ENCODE results near the gene NHERF1. TPM values are rescaled to one million over a fixed set of nuclear protein-coding genes. Genes with fewer than 3 reads are reported as not detected.

NHERF1 gene
- total and polyA plus RNA-seq, 2 donors from 2014 or later: 71.3 to 448 TPM

DNA sequence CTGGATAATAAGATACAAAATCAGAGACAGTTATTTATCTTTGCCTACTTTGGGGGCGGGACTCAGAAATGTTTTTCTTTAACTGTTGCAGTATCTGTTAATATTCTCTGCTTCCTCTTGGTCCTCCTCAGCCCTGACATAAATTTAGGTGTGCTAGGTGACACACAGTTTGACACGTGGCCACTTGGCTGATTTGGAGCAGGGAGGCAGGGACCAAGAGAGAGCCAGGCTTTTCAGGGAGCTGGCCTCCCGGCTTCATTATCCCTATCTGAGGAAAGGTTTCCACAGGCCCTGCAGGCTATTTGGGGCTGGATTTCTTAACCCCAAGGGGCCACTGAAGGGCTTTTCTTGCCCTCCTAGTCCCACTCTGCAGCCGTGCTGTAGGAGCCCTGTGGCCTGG is 47.8 kb downstream of the NHERF1 start:
- Histone ChIP-seq H3K27ac (ENCODE audit: low read depth in 2 of 2, low read length in 2 of 2) (no peak overlapping the region), H3K4me1 (ENCODE audit: control insufficient read depth in 2 of 3, insufficient read depth in 2 of 3, low read depth in 1 of 3, low read length in 3 of 3) (no peaks in the 10 kb centered on the region), H3K4me3 (ENCODE audit: low read length in 3 of 3) (no peak overlapping the region), H3K9me3 (ENCODE audit: control insufficient read depth in 2 of 3, insufficient read depth in 1 of 3, low read length in 3 of 3) (no peaks in the 10 kb centered on the region), H3K9ac (ENCODE audit: low read length in 3 of 3) (no peak overlapping the region), H3K27me3 (ENCODE audit: control insufficient read depth, insufficient read depth, low read length) (no peaks in the 10 kb centered on the region), H3K36me3 (ENCODE audit: control insufficient read depth in 2 of 3, insufficient read depth in 3 of 3, low read length in 3 of 3) (peaks cover 0 to 13% (median 12%) of the 10 kb centered on the region in 3 donors)
- no peak for TF ChIP-seq CTCF (IDR thresholded peaks at IDR 0.05; ENCODE audit: borderline replicate concordance, extremely low read depth, insufficient read depth)
- intact Hi-C loops (cut with DNase I): no loop called here
- FAIRE-seq (no peak), DNase-seq (no peak)

GRCh38 chr17:74796866-74797265 is 48.4 kb downstream of the NHERF1 start:
- Histone ChIP-seq H3K9ac (ENCODE audit: low read length in 3 of 3) (no peak overlapping the region), H3K4me3 (ENCODE audit: low read length in 3 of 3) (no peak overlapping the region), H3K36me3 (ENCODE audit: control insufficient read depth in 2 of 3, insufficient read depth in 3 of 3, low read length in 3 of 3) (peaks cover 0 to 13% (median 12%) of the 10 kb centered on the region in 3 donors), H3K9me3 (ENCODE audit: control insufficient read depth in 2 of 3, insufficient read depth in 1 of 3, low read length in 3 of 3) (no peaks in the 10 kb centered on the region), H3K27ac (ENCODE audit: low read depth in 2 of 2, low read length in 2 of 2) (no peak overlapping the region), H3K27me3 (ENCODE audit: control insufficient read depth, insufficient read depth, low read length) (no peaks in the 10 kb centered on the region), H3K4me1 (ENCODE audit: control insufficient read depth in 2 of 3, insufficient read depth in 2 of 3, low read depth in 1 of 3, low read length in 3 of 3) (no peaks in the 10 kb centered on the region)
- TF ChIP-seq CTCF (IDR thresholded peaks at IDR 0.05; ENCODE audit: borderline replicate concordance, extremely low read depth, insufficient read depth): no peak
- intact Hi-C loops (cut with DNase I): no loop called here
- FAIRE-seq (no peak), DNase-seq (no peak)

- H3K27ac ChIP-seq (ENCODE audit: low read depth in 2 of 2, low read length in 2 of 2): no peak overlapping the region
- no peak overlapping the region for H3K9ac ChIP-seq (ENCODE audit: low read length in 3 of 3)
- no peak for DNase-seq
- no peaks in the 10 kb centered on the region for H3K4me1 ChIP-seq (ENCODE audit: control insufficient read depth in 2 of 3, insufficient read depth in 2 of 3, low read depth in 1 of 3, low read length in 3 of 3)
- no peak for TF ChIP-seq CTCF (IDR thresholded peaks at IDR 0.05; ENCODE audit: borderline replicate concordance, extremely low read depth, insufficient read depth)
- no peak overlapping the region for H3K4me3 ChIP-seq (ENCODE audit: low read length in 3 of 3)
- FAIRE-seq: no peak
- no peaks in the 10 kb centered on the region for H3K27me3 ChIP-seq (ENCODE audit: control insufficient read depth, insufficient read depth, low read length)
- intact Hi-C loops (cut with DNase I): no loop called here
- H3K9me3 ChIP-seq (ENCODE audit: control insufficient read depth in 2 of 3, insufficient read depth in 1 of 3, low read length in 3 of 3): no peaks in the 10 kb centered on the region
- H3K36me3 ChIP-seq (ENCODE audit: control insufficient read depth in 2 of 3, insufficient read depth in 3 of 3, low read length in 3 of 3): peaks cover 0 to 13% (median 12%) of the 10 kb centered on the region in 3 donors
Measured at GRCh38 chr17:74797824-74798223, 49.4 kb downstream of the NHERF1 start.

DNA sequence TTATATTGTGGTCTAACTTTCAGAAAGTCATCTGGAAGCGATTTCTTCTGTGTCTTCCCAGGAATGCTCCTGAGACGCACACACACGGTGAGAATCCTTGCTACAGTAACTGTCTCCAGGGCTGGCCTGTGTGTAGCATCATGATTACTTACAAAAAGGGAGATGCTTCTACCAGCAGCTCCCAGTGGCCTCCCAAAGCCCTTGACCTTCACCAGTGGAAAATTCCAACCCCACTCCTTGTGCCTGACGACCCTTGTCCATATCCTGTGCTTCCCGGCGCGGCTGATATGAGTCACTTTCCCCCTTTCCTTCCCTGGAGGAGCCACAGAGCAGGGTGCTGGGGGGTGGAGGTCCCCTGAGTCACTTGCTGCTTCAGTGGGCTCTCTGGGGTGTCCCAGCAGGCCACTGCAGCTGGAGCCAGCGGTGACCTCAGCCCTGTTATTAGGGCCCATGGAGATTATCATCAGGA is 49.8 kb downstream of the NHERF1 start:
- Histone ChIP-seq H3K4me3 (ENCODE audit: low read length in 3 of 3) (no peak overlapping the region), H3K36me3 (ENCODE audit: control insufficient read depth in 2 of 3, insufficient read depth in 3 of 3, low read length in 3 of 3) (peaks cover 0 to 13% (median 12%) of the 10 kb centered on the region in 3 donors), H3K9me3 (ENCODE audit: control insufficient read depth in 2 of 3, insufficient read depth in 1 of 3, low read length in 3 of 3) (no peaks in the 10 kb centered on the region), H3K4me1 (ENCODE audit: control insufficient read depth in 2 of 3, insufficient read depth in 2 of 3, low read depth in 1 of 3, low read length in 3 of 3) (no peaks in the 10 kb centered on the region), H3K9ac (ENCODE audit: low read length in 3 of 3) (no peak overlapping the region), H3K27ac (ENCODE audit: low read depth in 2 of 2, low read length in 2 of 2) (no peak overlapping the region), H3K27me3 (ENCODE audit: control insufficient read depth, insufficient read depth, low read length) (no peaks in the 10 kb centered on the region)
- no peak for TF ChIP-seq CTCF (IDR thresholded peaks at IDR 0.05; ENCODE audit: borderline replicate concordance, extremely low read depth, insufficient read depth)
- FAIRE-seq (no peak), DNase-seq (no peak)
- intact Hi-C loops (cut with DNase I): no loop called here
